C4-2B (cell line): Measurements from ENCODE around the gene SLC2A4RG.

Source experiments
- ZFX ChIP-seq: fragments of 450-650 bp; IDR thresholded peaks from 2 replicates; pipeline ENCODE4 v1.6.1; 2017
- TF ChIP-seq, protein P1 (sequence below): fragments of 450-650 bp; conservative IDR thresholded peaks from 2 replicates; pipeline ENCODE4 v1.5.1; 2017; ENCODE audit warnings: mild to moderate bottlenecking

DNA sequence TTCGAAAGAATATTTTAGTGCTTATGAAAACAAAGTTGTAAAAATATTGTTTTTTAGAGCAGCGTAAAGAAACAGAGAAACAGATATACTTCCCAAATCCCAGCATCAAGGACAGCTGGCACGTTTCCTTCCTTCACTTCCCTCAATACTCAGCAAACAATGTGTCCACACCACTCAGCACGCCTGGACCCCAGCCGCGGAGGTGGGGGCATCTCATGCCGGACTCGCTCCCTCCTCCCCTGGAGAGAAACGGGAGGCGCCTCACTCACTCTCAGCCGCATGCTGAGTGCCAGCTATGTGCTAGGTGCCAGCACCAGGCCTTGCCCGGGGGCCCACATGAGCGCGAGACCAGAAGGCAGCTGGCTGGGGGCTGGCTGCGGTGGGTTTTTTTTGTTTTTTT is 34.7 kb downstream of the SLC2A4RG start:
- TF ChIP-seq, protein P1, sequence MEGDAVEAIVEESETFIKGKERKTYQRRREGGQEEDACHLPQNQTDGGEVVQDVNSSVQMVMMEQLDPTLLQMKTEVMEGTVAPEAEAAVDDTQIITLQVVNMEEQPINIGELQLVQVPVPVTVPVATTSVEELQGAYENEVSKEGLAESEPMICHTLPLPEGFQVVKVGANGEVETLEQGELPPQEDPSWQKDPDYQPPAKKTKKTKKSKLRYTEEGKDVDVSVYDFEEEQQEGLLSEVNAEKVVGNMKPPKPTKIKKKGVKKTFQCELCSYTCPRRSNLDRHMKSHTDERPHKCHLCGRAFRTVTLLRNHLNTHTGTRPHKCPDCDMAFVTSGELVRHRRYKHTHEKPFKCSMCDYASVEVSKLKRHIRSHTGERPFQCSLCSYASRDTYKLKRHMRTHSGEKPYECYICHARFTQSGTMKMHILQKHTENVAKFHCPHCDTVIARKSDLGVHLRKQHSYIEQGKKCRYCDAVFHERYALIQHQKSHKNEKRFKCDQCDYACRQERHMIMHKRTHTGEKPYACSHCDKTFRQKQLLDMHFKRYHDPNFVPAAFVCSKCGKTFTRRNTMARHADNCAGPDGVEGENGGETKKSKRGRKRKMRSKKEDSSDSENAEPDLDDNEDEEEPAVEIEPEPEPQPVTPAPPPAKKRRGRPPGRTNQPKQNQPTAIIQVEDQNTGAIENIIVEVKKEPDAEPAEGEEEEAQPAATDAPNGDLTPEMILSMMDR, result no peak
- no peak for TF ChIP-seq ZFX
